ENCODE measurements around the gene APOBEC3H.

DNA sequence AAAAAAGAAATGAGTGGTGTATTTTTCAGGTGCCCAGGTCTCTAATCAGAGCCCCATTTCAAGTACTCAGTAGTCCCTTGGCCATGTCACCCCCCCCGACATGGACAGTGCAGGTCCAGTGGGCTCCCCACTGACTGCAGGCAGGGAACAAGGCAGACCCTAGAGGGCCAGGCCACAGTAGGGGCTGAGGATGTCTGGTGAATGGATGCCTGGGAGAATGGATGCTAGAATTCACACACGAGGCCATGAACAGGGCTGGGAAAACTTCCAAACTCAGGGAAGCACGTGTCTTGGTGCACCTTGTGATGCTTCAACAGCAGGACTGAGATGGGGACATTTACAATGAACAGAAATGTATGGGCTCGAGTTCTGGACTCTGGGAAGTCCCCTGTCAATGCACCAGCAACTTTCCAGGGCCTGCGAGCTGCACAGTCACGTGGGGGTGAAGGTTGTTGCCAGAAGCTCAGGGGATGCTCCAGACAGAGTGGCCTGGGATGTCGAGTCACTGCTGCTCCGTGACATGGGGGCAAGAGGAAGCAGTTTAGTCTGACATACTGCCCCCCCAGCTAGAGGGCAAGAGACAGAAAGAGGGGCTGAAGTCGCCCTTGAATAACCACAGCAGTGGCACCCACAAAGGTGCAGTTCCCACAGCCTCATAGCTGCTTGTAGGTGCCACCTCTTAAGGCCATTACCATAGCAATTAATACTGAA lies 16.8 kb upstream of the APOBEC3H start:
- TF ChIP-seq POLR2A (IDR thresholded peaks at IDR 0.05; ENCODE audit: borderline replicate concordance, extremely low read depth, insufficient read depth, insufficient read length) (no peak), CTCF (IDR thresholded peaks at IDR 0.05 in 2 of 3, conservative IDR thresholded peaks at IDR 0.05 in 1 of 3; ENCODE audit: borderline replicate concordance in 1 of 3, insufficient read depth in 1 of 3, low read depth in 2 of 3, low read length in 2 of 3) (no peak), SRF (IDR thresholded peaks at IDR 0.05; ENCODE audit: low read depth) (no peak), POLR2AphosphoS5 (IDR thresholded peaks at IDR 0.05; ENCODE audit: low read depth, low read length) (no peak), ELF1 (IDR thresholded peaks at IDR 0.05; ENCODE audit: borderline replicate concordance, low read depth) (no peak)

All from HCT116 (cell line).